Kidney (tissue), 14 donors: ENCODE results near the gene SRP19. TPM values are rescaled to one million over a fixed set of nuclear protein-coding genes. Genes with fewer than 3 reads are reported as not detected.

ENCODE experiments used
- DNase-seq, 5 donors: peaks; one replicate each; pipeline ENCODE4 v3.0.0-alpha.2; 2013 to 2020
- FAIRE-seq: peaks from 2 replicates; lab custom pipeline; 2012; peaks lifted over from hg19 to GRCh38; lab: Jason Lieb, UNC
- H3K27ac ChIP-seq, 2 donors: one replicate each; pipeline ENCODE4 v1.7.0; 2013; ENCODE audit warnings: low read depth in 2 of 2, low read length in 2 of 2, inconsistent platforms in 1 of 2
- H3K27me3 ChIP-seq: one replicate; pipeline ENCODE4 v1.7.1; 2013; ENCODE audit warnings: low read length, inconsistent platforms; ENCODE audit not compliant: control insufficient read depth, insufficient read depth
- H3K36me3 ChIP-seq, 3 donors: one replicate each; pipeline versions ENCODE4 v1.7.0 to v1.7.1; 2013; ENCODE audit warnings: low read length in 3 of 3, control low read depth in 1 of 3, inconsistent platforms in 1 of 3; ENCODE audit not compliant: insufficient read depth in 3 of 3, control insufficient read depth in 2 of 3
- H3K4me1 ChIP-seq, 3 donors: one replicate each; pipeline versions ENCODE4 v1.7.0 to v1.7.1; 2013; ENCODE audit warnings: low read length in 3 of 3, inconsistent platforms in 1 of 3, low read depth in 1 of 3; ENCODE audit not compliant: control insufficient read depth in 2 of 3, insufficient read depth in 2 of 3
- H3K4me3 ChIP-seq, 3 donors: one replicate each; pipeline versions ENCODE4 v1.7.0 to v1.8.1; 2013; ENCODE audit warnings: low read length in 3 of 3, control low read depth in 1 of 3, inconsistent platforms in 1 of 3
- H3K9ac ChIP-seq, 3 donors: one replicate each; pipeline versions ENCODE4 v1.7.0 to v1.7.1; 2013; ENCODE audit warnings: low read length in 3 of 3, control low read depth in 1 of 3, inconsistent platforms in 1 of 3
- H3K9me3 ChIP-seq, 3 donors: one replicate each; pipeline versions ENCODE4 v1.7.0 to v1.7.1; 2013; ENCODE audit warnings: low read length in 3 of 3, control low read depth in 1 of 3, inconsistent platforms in 1 of 3; ENCODE audit not compliant: control insufficient read depth in 2 of 3, insufficient read depth in 1 of 3
- CTCF ChIP-seq: IDR thresholded peaks from 3 replicates; pipeline ENCODE4 v1.5.1; 2012; ENCODE audit warnings: mild to moderate bottlenecking, moderate library complexity, borderline replicate concordance; ENCODE audit not compliant: insufficient read depth; ENCODE audit errors: extremely low read depth
- intact Hi-C: fragments of 100-400 bp; cut with DNase I; formaldehyde crosslinking; loops from one replicate; pipeline ENCODE4 v1.11.1; 2022
- polyA plus RNA-seq: library from polyadenylated mRNA; stranded (reverse); fragments of 350-450 nt; fragmentation: Illumina TruSeq; extraction: RNeasy Lipid Tissue Mini Kit (QIAGEN cat#74804); gene quantifications from one replicate; pipeline ENCODE4 v1.2.3, GENCODE V29; 2014; ENCODE audit warnings: low read depth, low replicate concordance; ENCODE audit not compliant: insufficient read depth
- total RNA-seq: library from RNA; stranded (reverse); fragmentation: NEBNext Ultra II Directional; extraction: Animal tissue kit (Norgen Biotek cat#: 25700); gene quantifications from one replicate; pipeline ENCODE4 v1.2.1, GENCODE V29; 2021
- donor health status: control.
- donor health status: control.
- donor health status: control.
- donor health status: control.
- donor health status: control.
- donor health status: DM: yes; HTN: yes; CAD: no.
- donor health status: Normal renal cell carcinoma (clear cell type).

The SRP19 gene
- total and polyA plus RNA-seq, 2 donors from 2014 or later: 33.0 to 80.6 TPM

DNA sequence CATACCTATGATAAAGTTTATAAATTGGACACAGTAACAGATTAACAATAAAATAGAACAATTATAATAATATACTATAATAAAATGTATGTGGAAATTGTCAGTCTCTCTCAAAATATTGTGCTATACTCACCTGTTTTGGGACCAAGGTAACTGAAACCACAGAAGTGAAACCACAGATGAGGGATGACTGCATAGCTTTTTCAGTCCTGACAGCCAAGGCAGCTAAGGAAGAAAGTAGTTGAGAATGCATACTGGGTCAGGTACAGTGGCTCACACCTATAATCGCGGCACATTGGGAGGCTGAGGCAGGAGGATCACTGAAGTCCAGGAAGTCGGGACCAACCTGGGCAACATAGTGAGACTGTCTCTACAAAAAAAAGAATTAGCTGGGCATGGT is 8.9 kb downstream of the SRP19 start:
- no peak overlapping the region for H3K9ac ChIP-seq
- H3K4me1 ChIP-seq: no peaks in the 10 kb centered on the region
- no peak overlapping the region for H3K4me3 ChIP-seq
- H3K36me3 ChIP-seq: peaks cover 6 to 24% (median 16%) of the 10 kb centered on the region in 3 donors
- H3K27ac ChIP-seq: no peak overlapping the region
- DNase-seq (no peak), FAIRE-seq (no peak)
- no peaks in the 10 kb centered on the region for H3K9me3 ChIP-seq
- intact Hi-C loops: no loop called here
- H3K27me3 ChIP-seq: no peaks in the 10 kb centered on the region
- no peak for TF ChIP-seq CTCF

- Histone ChIP-seq H3K4me1 (no peaks in the 10 kb centered on the region), H3K9me3 (no peaks in the 10 kb centered on the region), H3K4me3 (no peak overlapping the region), H3K36me3 (peaks cover 6 to 24% (median 16%) of the 10 kb centered on the region in 3 donors), H3K27me3 (no peaks in the 10 kb centered on the region), H3K27ac (no peak overlapping the region), H3K9ac (no peak overlapping the region)
- intact Hi-C loops: no loop called here
- DNase-seq: no peak
- no peak for FAIRE-seq
- TF ChIP-seq CTCF: no peak
Measured at GRCh38 chr5:112870966-112871365, 9.9 kb downstream of the SRP19 start.

- Histone ChIP-seq H3K27me3 (no peaks in the 10 kb centered on the region), H3K9me3 (no peaks in the 10 kb centered on the region), H3K27ac (no peak overlapping the region), H3K4me3 (no peak overlapping the region), H3K9ac (no peak overlapping the region), H3K4me1 (no peaks in the 10 kb centered on the region), H3K36me3 (peaks cover 2 to 7% (median 3%) of the 10 kb centered on the region in 3 donors)
- DNase-seq: no peak
- intact Hi-C loops: no loop called here
- TF ChIP-seq CTCF: no peak
- FAIRE-seq: no peak
Measured at GRCh38 chr5:112876362-112876761, 15.3 kb downstream of the SRP19 start.

DNA sequence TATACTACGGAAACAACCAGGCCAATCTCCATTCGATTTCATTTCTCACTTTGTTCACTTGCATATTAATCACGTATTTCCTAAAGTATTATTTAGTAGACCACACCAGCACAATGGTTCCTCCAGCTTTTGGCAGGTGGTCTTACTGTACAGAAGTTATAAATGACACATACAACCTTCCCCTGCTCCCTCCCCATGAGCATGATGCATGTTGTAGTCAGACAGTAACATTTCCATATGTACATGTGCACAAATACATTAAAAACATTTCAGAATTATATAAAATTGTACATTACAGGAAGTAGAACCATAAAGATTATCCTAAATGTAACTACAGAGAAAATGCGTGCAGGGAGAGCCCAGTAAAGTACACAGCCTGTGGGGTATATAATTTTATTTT is 17.0 kb downstream of the SRP19 start:
- intact Hi-C loops: no loop called here
- peaks cover 2 to 8% (median 7%) of the 10 kb centered on the region in 3 donors for H3K36me3 ChIP-seq
- H3K27ac ChIP-seq: no peak overlapping the region

More for the DNA sequence above, 17.0 kb downstream of the SRP19 start:
- Histone ChIP-seq H3K9ac (no peak overlapping the region), H3K9me3 (no peaks in the 10 kb centered on the region), H3K4me3 (no peak overlapping the region), H3K4me1 (no peaks in the 10 kb centered on the region), H3K27me3 (no peaks in the 10 kb centered on the region)
- no peak for TF ChIP-seq CTCF
- FAIRE-seq (no peak), DNase-seq (no peak)
